ENCODE measurements around the gene CDKAL1.

DNA sequence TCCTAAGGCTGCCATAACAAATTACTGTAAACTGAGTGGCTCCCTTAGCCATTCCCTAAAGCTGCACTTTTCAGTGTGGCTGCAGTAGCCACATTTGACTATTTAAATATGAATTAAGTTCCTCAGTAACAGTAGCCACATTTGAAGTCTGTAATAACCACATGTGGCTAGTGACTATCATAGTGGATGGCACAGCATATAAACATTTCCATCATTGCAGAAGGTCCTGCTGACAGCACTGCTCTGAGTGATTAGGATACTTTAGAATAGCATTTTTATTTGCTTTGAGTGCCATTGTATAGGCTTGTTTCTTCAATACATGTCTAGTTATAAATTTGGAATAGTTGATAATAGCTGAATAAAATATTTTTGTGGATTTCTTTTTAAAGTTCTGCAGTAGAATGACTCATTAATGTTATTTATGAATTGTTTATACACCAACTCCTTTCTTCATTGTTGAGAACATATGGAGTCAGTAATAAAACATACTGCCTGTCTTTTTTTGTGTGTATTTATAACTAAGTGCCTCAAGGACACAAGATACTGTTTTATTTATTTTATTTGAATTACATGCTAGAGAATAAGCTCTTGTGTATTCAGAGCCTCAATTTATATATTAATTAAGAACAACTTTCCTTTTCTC is 217.2 kb downstream of the CDKAL1 start:
- TF ChIP-seq, protein P1, sequence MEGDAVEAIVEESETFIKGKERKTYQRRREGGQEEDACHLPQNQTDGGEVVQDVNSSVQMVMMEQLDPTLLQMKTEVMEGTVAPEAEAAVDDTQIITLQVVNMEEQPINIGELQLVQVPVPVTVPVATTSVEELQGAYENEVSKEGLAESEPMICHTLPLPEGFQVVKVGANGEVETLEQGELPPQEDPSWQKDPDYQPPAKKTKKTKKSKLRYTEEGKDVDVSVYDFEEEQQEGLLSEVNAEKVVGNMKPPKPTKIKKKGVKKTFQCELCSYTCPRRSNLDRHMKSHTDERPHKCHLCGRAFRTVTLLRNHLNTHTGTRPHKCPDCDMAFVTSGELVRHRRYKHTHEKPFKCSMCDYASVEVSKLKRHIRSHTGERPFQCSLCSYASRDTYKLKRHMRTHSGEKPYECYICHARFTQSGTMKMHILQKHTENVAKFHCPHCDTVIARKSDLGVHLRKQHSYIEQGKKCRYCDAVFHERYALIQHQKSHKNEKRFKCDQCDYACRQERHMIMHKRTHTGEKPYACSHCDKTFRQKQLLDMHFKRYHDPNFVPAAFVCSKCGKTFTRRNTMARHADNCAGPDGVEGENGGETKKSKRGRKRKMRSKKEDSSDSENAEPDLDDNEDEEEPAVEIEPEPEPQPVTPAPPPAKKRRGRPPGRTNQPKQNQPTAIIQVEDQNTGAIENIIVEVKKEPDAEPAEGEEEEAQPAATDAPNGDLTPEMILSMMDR (IDR thresholded peaks at IDR 0.05) = no peak
- no peak for TF ChIP-seq EP300 (IDR thresholded peaks at IDR 0.05)

Measured in esophagus muscularis mucosa (tissue), 3 donors.